ENCODE measurements around the gene PIPOX.

The PIPOX gene

DNA sequence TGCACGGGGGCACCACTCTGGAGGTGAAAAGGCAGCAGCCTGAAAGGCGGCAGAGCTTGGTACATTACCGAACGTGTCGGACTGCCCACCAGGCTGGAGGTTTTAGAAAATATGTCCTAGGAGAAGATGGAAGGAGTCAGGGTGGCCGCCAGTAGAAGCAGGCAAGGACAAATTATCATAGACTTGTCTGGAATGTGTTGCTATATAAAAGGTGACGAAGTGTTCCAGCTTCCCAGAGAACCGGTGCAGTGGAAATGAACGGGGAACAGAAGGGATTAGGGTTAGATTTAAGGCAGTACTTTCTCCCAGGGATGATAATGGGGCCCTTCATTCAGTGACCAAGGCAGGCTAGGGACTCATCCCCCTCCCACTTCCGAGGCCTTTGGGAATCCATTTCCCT, 27.4 kb downstream of the PIPOX start:
- TF ChIP-seq, protein P1, sequence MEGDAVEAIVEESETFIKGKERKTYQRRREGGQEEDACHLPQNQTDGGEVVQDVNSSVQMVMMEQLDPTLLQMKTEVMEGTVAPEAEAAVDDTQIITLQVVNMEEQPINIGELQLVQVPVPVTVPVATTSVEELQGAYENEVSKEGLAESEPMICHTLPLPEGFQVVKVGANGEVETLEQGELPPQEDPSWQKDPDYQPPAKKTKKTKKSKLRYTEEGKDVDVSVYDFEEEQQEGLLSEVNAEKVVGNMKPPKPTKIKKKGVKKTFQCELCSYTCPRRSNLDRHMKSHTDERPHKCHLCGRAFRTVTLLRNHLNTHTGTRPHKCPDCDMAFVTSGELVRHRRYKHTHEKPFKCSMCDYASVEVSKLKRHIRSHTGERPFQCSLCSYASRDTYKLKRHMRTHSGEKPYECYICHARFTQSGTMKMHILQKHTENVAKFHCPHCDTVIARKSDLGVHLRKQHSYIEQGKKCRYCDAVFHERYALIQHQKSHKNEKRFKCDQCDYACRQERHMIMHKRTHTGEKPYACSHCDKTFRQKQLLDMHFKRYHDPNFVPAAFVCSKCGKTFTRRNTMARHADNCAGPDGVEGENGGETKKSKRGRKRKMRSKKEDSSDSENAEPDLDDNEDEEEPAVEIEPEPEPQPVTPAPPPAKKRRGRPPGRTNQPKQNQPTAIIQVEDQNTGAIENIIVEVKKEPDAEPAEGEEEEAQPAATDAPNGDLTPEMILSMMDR (conservative IDR thresholded peaks at IDR 0.05; ENCODE audit: low read depth, low read length) = no peak
- no peak for DNase-seq (ENCODE audit: low read depth)
- H3K4me3 ChIP-seq (ENCODE audit: low read depth, low read length) = no peak overlapping the region

DNA sequence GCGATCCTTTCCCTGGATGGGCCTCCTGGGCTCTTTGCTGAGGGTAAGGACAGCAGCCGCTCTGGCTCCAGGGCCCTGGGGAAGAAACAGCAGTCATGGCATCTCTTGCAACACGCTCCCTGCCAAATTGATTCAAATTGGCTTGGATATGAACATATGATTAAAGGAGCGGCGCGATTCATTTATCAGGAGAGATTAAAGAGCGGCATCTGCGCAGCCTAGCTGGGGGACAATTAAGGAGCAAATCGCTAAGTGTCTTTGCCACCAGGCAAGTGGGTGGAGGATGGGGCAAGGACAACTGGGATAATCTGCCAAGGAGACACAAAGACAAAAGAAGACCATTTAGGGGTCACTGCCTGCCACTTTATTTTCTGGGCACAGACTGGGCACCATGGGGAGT, 27.8 kb downstream of the PIPOX start:
- no peak overlapping the region for H3K4me3 ChIP-seq (ENCODE audit: low read depth, low read length)
- no peak for DNase-seq (ENCODE audit: low read depth)
- TF ChIP-seq, protein P1 (conservative IDR thresholded peaks at IDR 0.05; ENCODE audit: low read depth, low read length) = no peak

DNA sequence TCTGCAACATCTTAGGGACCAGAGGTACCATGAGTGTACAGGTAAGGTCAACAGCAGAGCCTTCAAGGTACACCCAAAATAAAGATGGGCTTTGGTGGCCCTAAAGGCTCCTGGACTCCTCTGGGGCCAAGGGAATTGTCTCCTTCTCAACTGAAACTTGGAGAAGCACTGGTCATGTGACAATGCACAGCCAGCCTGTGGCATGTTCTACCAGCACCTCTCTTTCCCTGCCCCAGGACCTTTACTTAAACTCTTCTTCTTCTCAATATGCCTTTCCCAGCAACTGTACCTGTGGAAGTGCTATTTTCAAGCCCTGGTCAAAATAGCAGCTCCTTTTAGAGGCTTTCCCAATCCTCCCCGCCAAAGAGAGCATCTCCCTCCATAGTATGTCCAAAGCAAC, 28.4 kb downstream of the PIPOX start:
- no peak overlapping the region for H3K4me3 ChIP-seq (ENCODE audit: low read depth, low read length)
- no peak for DNase-seq (ENCODE audit: low read depth)
- TF ChIP-seq, protein P1 (conservative IDR thresholded peaks at IDR 0.05; ENCODE audit: low read depth, low read length) = no peak

DNA sequence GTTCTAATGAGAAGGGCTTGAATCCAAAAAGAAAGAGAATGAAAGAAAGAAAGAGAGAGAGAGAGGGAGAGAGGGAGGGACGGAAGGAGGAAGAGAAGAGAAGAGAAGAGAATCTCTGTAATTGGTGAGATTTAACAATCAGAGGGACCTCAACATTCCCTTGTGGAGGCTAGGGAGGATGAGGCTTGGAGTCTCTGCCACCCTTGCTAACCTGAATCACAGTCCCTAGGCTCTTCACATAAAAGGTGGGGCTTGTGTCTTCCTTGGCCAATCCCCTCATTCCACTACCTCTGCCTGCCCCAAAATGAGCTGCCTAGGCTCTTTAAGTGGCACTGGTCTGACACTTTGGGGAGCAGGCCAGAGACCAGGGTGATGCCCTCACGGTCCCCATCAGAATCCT, 30.1 kb downstream of the PIPOX start:
- H3K4me3 ChIP-seq (ENCODE audit: low read depth, low read length) = no peak overlapping the region
- DNase-seq (ENCODE audit: low read depth) = no peak
- TF ChIP-seq, protein P1 (conservative IDR thresholded peaks at IDR 0.05; ENCODE audit: low read depth, low read length) = no peak

DNA sequence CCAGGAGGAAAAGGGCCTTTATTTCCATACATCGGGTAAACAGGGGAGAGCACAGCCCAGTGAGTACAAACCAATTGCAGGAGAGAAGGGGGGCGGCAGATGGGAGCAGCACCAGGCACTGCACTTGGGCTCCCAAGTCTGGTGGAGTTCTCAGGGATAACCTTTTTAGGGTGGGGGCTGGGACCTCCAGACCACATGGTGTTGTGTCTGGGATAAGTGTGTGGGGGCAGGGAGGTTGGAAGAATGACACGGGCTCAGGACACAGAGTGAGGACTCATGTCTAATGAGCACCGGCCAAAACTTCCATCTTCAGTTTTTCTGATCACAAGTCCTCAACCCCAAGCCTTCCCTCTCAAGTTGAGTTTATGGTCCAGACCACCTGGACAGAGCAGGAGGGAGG, 30.6 kb downstream of the PIPOX start:
- TF ChIP-seq, protein P1 (conservative IDR thresholded peaks at IDR 0.05; ENCODE audit: low read depth, low read length) = no peak
- H3K4me3 ChIP-seq (ENCODE audit: low read depth, low read length) = no peak overlapping the region
- no peak for DNase-seq (ENCODE audit: low read depth)

DNA sequence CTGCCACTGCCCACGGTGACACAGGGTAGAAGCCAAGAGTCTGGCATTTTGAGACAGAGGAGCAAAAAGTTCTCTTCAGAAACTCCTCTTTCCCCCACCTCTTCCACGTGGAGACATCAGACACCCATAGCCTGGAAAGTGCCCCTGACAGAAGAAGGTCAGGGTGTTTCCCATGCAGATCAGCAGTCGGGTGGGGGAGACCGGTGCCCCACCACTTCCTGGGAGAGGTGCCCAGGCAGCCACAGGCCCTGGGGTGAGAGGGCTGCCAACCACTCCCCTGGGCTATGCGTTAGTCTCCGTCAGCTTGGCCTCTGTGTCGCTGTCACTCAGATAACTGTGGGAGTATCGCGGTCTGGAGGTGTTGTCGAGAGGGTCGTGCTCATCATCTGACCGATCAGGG, 31.5 kb downstream of the PIPOX start:
- TF ChIP-seq, protein P1 (conservative IDR thresholded peaks at IDR 0.05; ENCODE audit: low read depth, low read length) = no peak
- no peak overlapping the region for H3K4me3 ChIP-seq (ENCODE audit: low read depth, low read length)
- no peak for DNase-seq (ENCODE audit: low read depth)

DNA sequence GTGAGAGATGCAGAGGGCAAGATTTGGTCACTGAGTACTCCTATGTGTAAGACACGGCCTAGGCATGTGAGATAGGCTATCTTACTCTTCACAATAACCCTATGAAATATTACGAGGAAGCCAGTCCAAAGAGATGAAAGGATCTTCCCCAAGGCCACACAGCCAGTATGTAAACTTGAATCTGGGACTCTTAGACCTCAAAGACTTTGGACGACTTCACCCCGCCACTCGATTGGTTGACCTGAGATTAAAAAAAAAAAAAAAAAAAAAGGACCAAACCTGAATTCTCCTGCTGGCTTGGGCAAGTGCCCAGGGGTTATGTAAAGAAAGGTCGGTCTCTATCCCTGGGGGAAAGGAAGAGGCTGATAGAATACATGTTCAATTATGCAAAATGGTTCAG, 33.1 kb downstream of the PIPOX start:
- H3K4me3 ChIP-seq (ENCODE audit: low read depth, low read length) = no peak overlapping the region
- DNase-seq (ENCODE audit: low read depth) = no peak
- TF ChIP-seq, protein P1 (conservative IDR thresholded peaks at IDR 0.05; ENCODE audit: low read depth, low read length) = no peak
